Measurements from ENCODE around the gene RAB7A. TPM values are rescaled to one million over a fixed set of nuclear protein-coding genes. Genes with fewer than 3 reads are reported as not detected.

RAB7A gene
- total RNA-seq, 3 donors from 2014 or later (not counting 1 experiment from before 2014, with no cell fraction given), result 218 to 233 (median 224) TPM

- intact Hi-C loops (cut with micrococcal nuclease), result loop anchor here (1.0 to 5.0 kb wide), 4 partner anchors 38 to 178 kb away; partner anchors contain the start of gene RAB7A
- Mint-ChIP-seq H3K36me3 (peaks cover 21% of the 10 kb centered on the region), H3K27ac (peak overlapping the region; percentile 61 to 72), H3K4me3 (no peak overlapping the region), H3K27me3 (ENCODE audit: low read depth in 2 of 2) (no peaks in the 10 kb centered on the region), H3K9me3 (no peaks in the 10 kb centered on the region), H3K4me1 (peaks cover 22 to 45% of the 10 kb centered on the region in 2 donors)
- peak; percentile 74 for TF ChIP-seq CTCF (IDR thresholded peaks at IDR 0.05)
- ATAC-seq (peak; percentile 98 to 100 (median 99)), DNase-seq (peak; percentile 47 to 87)
- Histone ChIP-seq H3K4me3 (ENCODE audit: low read length) (no peak overlapping the region), H3K27ac (ENCODE audit: low read length) (no peak overlapping the region), H3K36me3 (ENCODE audit: control insufficient read depth, insufficient read depth, low read length) (peaks cover 41% of the 10 kb centered on the region), H3K27me3 (ENCODE audit: control insufficient read depth, insufficient read depth, low read length) (no peaks in the 10 kb centered on the region), H3K4me1 (ENCODE audit: control insufficient read depth, insufficient read depth, low read length) (peaks cover 18% of the 10 kb centered on the region), H3K9me3 (ENCODE audit: control insufficient read depth, insufficient read depth, low read length) (no peaks in the 10 kb centered on the region)
- 69% methylated on average over 8 of the region's 8 CpGs for WGBS (ENCODE audit: insufficient coverage)
Measured at GRCh38 chr3:128794770-128795649, 69.0 kb downstream of the RAB7A start.

GRCh38 chr3:128799653-128800052 lies 73.7 kb downstream of the RAB7A start:
- intact Hi-C loops (cut with micrococcal nuclease), result loop anchor here (5.0 kb wide), 1 partner anchor 42 kb away; no protein-coding TSS in a partner anchor
- Mint-ChIP-seq H3K4me3 (no peak overlapping the region), H3K9me3 (no peaks in the 10 kb centered on the region), H3K4me1 (peaks cover 43 to 45% of the 10 kb centered on the region in 2 donors), H3K27me3 (ENCODE audit: low read depth in 2 of 2) (no peaks in the 10 kb centered on the region), H3K36me3 (peaks cover 30% of the 10 kb centered on the region), H3K27ac (peak overlapping the region; percentile 89 to 95)
- Histone ChIP-seq H3K4me1 (ENCODE audit: control insufficient read depth, insufficient read depth, low read length) (peaks cover 12% of the 10 kb centered on the region), H3K4me3 (ENCODE audit: low read length) (no peak overlapping the region), H3K27ac (ENCODE audit: low read length) (no peak overlapping the region), H3K36me3 (ENCODE audit: control insufficient read depth, insufficient read depth, low read length) (peaks cover 45% of the 10 kb centered on the region), H3K27me3 (ENCODE audit: control insufficient read depth, insufficient read depth, low read length) (no peaks in the 10 kb centered on the region), H3K9me3 (ENCODE audit: control insufficient read depth, insufficient read depth, low read length) (no peaks in the 10 kb centered on the region)
- TF ChIP-seq CTCF (IDR thresholded peaks at IDR 0.05), result no peak
- DNase-seq, result no peak
- 50% methylated on average over 1 of the region's 1 CpG for WGBS (ENCODE audit: insufficient coverage)
- no peak for ATAC-seq

GRCh38 chr3:128800241-128801187 lies 74.5 kb downstream of the RAB7A start:
- H3K27me3 ChIP-seq (ENCODE audit: control insufficient read depth, insufficient read depth, low read length), result no peaks in the 10 kb centered on the region
- peaks cover 12% of the 10 kb centered on the region for H3K4me1 ChIP-seq (ENCODE audit: control insufficient read depth, insufficient read depth, low read length)
- no peak overlapping the region for H3K4me3 ChIP-seq (ENCODE audit: low read length)
- no peak for DNase-seq
- Mint-ChIP-seq H3K27me3 (ENCODE audit: low read depth in 2 of 2) (no peaks in the 10 kb centered on the region), H3K9me3 (no peaks in the 10 kb centered on the region), H3K27ac (peak overlapping the region; percentile 89 to 95), H3K4me3 (no peak overlapping the region), H3K36me3 (peaks cover 30% of the 10 kb centered on the region), H3K4me1 (peaks cover 43% of the 10 kb centered on the region in 2 donors)
- no peak for TF ChIP-seq CTCF (IDR thresholded peaks at IDR 0.05)
- intact Hi-C loops (cut with micrococcal nuclease), result no loop called here
- H3K36me3 ChIP-seq (ENCODE audit: control insufficient read depth, insufficient read depth, low read length), result peaks cover 45% of the 10 kb centered on the region
- H3K9me3 ChIP-seq (ENCODE audit: control insufficient read depth, insufficient read depth, low read length), result no peaks in the 10 kb centered on the region
- ATAC-seq, result no peak
- WGBS (ENCODE audit: insufficient coverage), result 81% methylated on average over 9 of the region's 9 CpGs
- no peak overlapping the region for H3K27ac ChIP-seq (ENCODE audit: low read length)
